Fibroblast of lung (primary cell): ENCODE data around the gene ITPRIPL2. TPM values are rescaled to one million over a fixed set of nuclear protein-coding genes. Genes with fewer than 3 reads are reported as not detected.

Experiments
- DNase-seq, 2 donors: peaks; one replicate each; pipeline versions ENCODE4 v3.0.0 to v3.0.0-alpha.2; 2010; ENCODE audit warnings: low read depth in 2 of 2
- H2AFZ ChIP-seq: 2 replicates; pipeline ENCODE4 v1.5.1; 2012; ENCODE audit warnings: low read length, control low read depth, inconsistent platforms
- H3K27ac ChIP-seq: 2 replicates; pipeline ENCODE4 v1.5.1; 2011; ENCODE audit warnings: low read length, control low read depth; ENCODE audit not compliant: insufficient read depth
- H3K27me3 ChIP-seq: 2 replicates; pipeline ENCODE4 v1.5.1; 2011; ENCODE audit warnings: mild to moderate bottlenecking, low read length; ENCODE audit not compliant: control insufficient read depth, insufficient read depth
- H3K36me3 ChIP-seq: 2 replicates; pipeline ENCODE4 v1.5.1; 2011; ENCODE audit warnings: low read length; ENCODE audit not compliant: control insufficient read depth, insufficient read depth
- H3K4me1 ChIP-seq: 2 replicates; pipeline ENCODE4 v1.5.1; 2011; ENCODE audit warnings: low read length; ENCODE audit not compliant: control insufficient read depth, insufficient read depth; ENCODE audit errors: extremely low read depth
- H3K4me2 ChIP-seq: 2 replicates; pipeline ENCODE4 v1.5.1; 2011; ENCODE audit warnings: low read length, control low read depth; ENCODE audit not compliant: insufficient read depth; ENCODE audit errors: extremely low read depth
- H3K4me3 ChIP-seq, 4 experiments: fragments of 200-600 bp in 1 of 4; sonication (generic) in 1 of 4; replicated peaks in 1 of 4; 2 replicates each; pipeline ENCODE4 v1.5.1; 2011 to 2016; ENCODE audit warnings: low read length in 4 of 4, low read depth in 3 of 4, mild to moderate bottlenecking in 3 of 4, control low read depth in 2 of 4, inconsistent platforms in 1 of 4, mixed read lengths in 1 of 4; ENCODE audit not compliant: insufficient read depth in 1 of 4; ENCODE audit errors: control extremely low read depth in 1 of 4
- H3K79me2 ChIP-seq: 2 replicates; pipeline ENCODE4 v1.5.1; 2012; ENCODE audit warnings: mild to moderate bottlenecking, low read length, inconsistent platforms; ENCODE audit not compliant: control insufficient read depth, insufficient read depth
- H3K9ac ChIP-seq: 2 replicates; pipeline ENCODE4 v1.5.1; 2011; ENCODE audit warnings: mild to moderate bottlenecking, low read length, control low read depth; ENCODE audit not compliant: insufficient read depth
- H3K9me3 ChIP-seq: 2 replicates; pipeline ENCODE4 v1.5.1; 2012; ENCODE audit warnings: low read depth, low read length; ENCODE audit not compliant: control insufficient read depth, insufficient read depth
- H4K20me1 ChIP-seq: 2 replicates; pipeline ENCODE4 v1.5.1; 2011; ENCODE audit warnings: low read length; ENCODE audit not compliant: control insufficient read depth, insufficient read depth; ENCODE audit errors: extremely low read depth
- EZH2 ChIP-seq: IDR thresholded peaks from 2 replicates; pipeline ENCODE4 v1.5.1; 2012; ENCODE audit warnings: low read length, control low read depth, mild to moderate bottlenecking; ENCODE audit errors: missing control alignments
- polyA plus RNA-seq, 2 donors: library from polyadenylated mRNA; depleted of rRNA in 1 of 2; stranded (reverse) in 1 of 2; unstranded in 1 of 2; fragments of >200 nt; gene quantifications; 2 replicates each; pipeline ENCODE4 v1.2.1, GENCODE V29; 2011 to 2012; ENCODE audit warnings: missing spikeins in 1 of 2
- total RNA-seq: library from RNA; depleted of rRNA; stranded (reverse); fragments of >200 nt; gene quantifications from 2 replicates; pipeline ENCODE4 v1.2.1, GENCODE V29; 2014
- TF ChIP-seq, protein P1 (sequence below), 2 donors: IDR thresholded peaks in 1 of 2; conservative IDR thresholded peaks in 1 of 2; 1 replicate in 1 of 2; 2 replicates in 1 of 2; pipeline ENCODE4 v1.5.1; 2011 to 2012; ENCODE audit warnings: low read length in 2 of 2, control low read depth in 1 of 2, inconsistent platforms in 1 of 2, low read depth in 1 of 2, mild to moderate bottlenecking in 1 of 2

Gene ITPRIPL2
- total and polyA plus RNA-seq, 2 donors (not counting 1 experiment from before 2014, with no cell fraction given), result 23.1 to 42.1 TPM

GRCh38 chr16:19098173-19098572 is 15.6 kb upstream of the ITPRIPL2 start:
- TF ChIP-seq, protein P1, sequence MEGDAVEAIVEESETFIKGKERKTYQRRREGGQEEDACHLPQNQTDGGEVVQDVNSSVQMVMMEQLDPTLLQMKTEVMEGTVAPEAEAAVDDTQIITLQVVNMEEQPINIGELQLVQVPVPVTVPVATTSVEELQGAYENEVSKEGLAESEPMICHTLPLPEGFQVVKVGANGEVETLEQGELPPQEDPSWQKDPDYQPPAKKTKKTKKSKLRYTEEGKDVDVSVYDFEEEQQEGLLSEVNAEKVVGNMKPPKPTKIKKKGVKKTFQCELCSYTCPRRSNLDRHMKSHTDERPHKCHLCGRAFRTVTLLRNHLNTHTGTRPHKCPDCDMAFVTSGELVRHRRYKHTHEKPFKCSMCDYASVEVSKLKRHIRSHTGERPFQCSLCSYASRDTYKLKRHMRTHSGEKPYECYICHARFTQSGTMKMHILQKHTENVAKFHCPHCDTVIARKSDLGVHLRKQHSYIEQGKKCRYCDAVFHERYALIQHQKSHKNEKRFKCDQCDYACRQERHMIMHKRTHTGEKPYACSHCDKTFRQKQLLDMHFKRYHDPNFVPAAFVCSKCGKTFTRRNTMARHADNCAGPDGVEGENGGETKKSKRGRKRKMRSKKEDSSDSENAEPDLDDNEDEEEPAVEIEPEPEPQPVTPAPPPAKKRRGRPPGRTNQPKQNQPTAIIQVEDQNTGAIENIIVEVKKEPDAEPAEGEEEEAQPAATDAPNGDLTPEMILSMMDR (conservative IDR thresholded peaks at IDR 0.05 in 1 of 2, IDR thresholded peaks at IDR 0.05 in 1 of 2; ENCODE audit: low read depth in 1 of 2, low read length in 2 of 2), result no peak
- TF ChIP-seq EZH2, result no peak
- no peaks in the 10 kb centered on the region for H3K79me2 ChIP-seq
- no peaks in the 10 kb centered on the region for H3K27me3 ChIP-seq
- H3K9ac ChIP-seq, result no peak overlapping the region
- H3K9me3 ChIP-seq, result no peaks in the 10 kb centered on the region
- no peaks in the 10 kb centered on the region for H3K4me1 ChIP-seq
- H3K36me3 ChIP-seq, result no peaks in the 10 kb centered on the region
- H3K27ac ChIP-seq, result no peak overlapping the region
- H3K4me3 ChIP-seq, result no peak overlapping the region
- H3K4me2 ChIP-seq, result no peak overlapping the region
- no peak for DNase-seq
- H4K20me1 ChIP-seq, result no peaks in the 10 kb centered on the region
- H2AFZ ChIP-seq, result no peak overlapping the region

GRCh38 chr16:19102187-19102872 is 11.4 kb upstream of the ITPRIPL2 start:
- Histone ChIP-seq H3K36me3 (no peaks in the 10 kb centered on the region), H3K27me3 (no peaks in the 10 kb centered on the region), H4K20me1 (no peaks in the 10 kb centered on the region), H3K9ac (no peak overlapping the region), H3K27ac (no peak overlapping the region), H3K4me2 (no peak overlapping the region), H2AFZ (no peak overlapping the region), H3K4me1 (no peaks in the 10 kb centered on the region), H3K79me2 (no peaks in the 10 kb centered on the region), H3K9me3 (no peaks in the 10 kb centered on the region), H3K4me3 (no peak overlapping the region)
- no peak for DNase-seq
- TF ChIP-seq EZH2, result no peak
- TF ChIP-seq, protein P1 (conservative IDR thresholded peaks at IDR 0.05 in 1 of 2, IDR thresholded peaks at IDR 0.05 in 1 of 2; ENCODE audit: low read depth in 1 of 2, low read length in 2 of 2), result no peak

- DNase-seq, result no peak
- no peaks in the 10 kb centered on the region for H3K36me3 ChIP-seq
- H3K4me3 ChIP-seq, result no peak overlapping the region
- no peaks in the 10 kb centered on the region for H3K9me3 ChIP-seq
- H2AFZ ChIP-seq, result no peak overlapping the region
- no peaks in the 10 kb centered on the region for H4K20me1 ChIP-seq
- no peak overlapping the region for H3K9ac ChIP-seq
- TF ChIP-seq EZH2, result no peak
- TF ChIP-seq, protein P1 (conservative IDR thresholded peaks at IDR 0.05 in 1 of 2, IDR thresholded peaks at IDR 0.05 in 1 of 2; ENCODE audit: low read depth in 1 of 2, low read length in 2 of 2), result no peak
- H3K79me2 ChIP-seq, result no peaks in the 10 kb centered on the region
- H3K27ac ChIP-seq, result no peak overlapping the region
- H3K27me3 ChIP-seq, result no peaks in the 10 kb centered on the region
- peaks cover 3% of the 10 kb centered on the region for H3K4me1 ChIP-seq
- no peak overlapping the region for H3K4me2 ChIP-seq
These were observed 9.2 kb upstream of the ITPRIPL2 start for GRCh38 chr16:19104607-19105006.
